Neural cell (in vitro differentiated cells): ENCODE data around the gene THADA.

Experiments used
- CTCF ChIP-seq: fragments of 450-650 bp; IDR thresholded peaks from 2 replicates; pipeline ENCODE4 v1.5.1; 2014; ENCODE audit warnings: antibody characterized with exemption, mild to moderate bottlenecking, moderate library complexity; ENCODE audit not compliant: poor library complexity, severe bottlenecking
- MXI1 ChIP-seq: fragments of 450-650 bp; conservative IDR thresholded peaks from 2 replicates; pipeline ENCODE4 v1.6.1; 2014; ENCODE audit warnings: antibody characterized with exemption, mild to moderate bottlenecking; ENCODE audit not compliant: poor library complexity, severe bottlenecking
- POLR2AphosphoS5 ChIP-seq: IDR thresholded peaks from 2 replicates; pipeline ENCODE4 v1.6.1; 2012

DNA sequence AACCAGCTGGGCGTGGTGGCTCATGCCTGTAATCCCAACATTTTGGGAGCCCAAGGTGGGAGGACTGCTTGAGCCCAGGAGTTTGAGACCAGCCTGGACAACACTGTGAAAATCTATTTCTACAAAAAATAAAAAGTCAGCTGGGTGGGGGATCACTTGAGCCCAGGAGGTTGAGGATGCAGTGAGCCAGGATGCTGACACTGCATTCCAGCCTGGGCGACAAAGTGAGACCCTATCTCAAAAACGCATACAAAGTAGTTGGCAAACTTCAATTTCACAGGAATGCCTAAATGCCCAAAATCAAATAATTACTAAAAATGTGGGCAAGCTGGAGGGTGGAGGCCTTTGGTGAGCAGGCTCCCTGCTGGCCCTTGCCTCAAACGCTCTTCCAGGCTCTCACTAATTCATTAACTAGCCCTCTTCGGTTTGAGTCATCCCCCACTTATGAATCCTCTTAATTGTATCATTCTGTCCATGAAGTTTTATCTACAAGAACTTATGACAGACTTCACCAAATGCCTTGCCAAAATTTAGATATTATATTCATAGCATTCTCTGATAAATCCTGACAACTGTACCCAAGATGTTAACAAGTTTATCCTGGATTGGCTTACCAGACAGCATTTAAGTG, 300.8 kb downstream of the THADA start:
- TF ChIP-seq CTCF (no peak), POLR2AphosphoS5 (no peak), MXI1 (no peak)
